ENCODE data around the gene PPP1R26.

The PPP1R26 gene

GRCh38 chr9:135502873-135503321 is 23.3 kb downstream of the PPP1R26 start:
- TF ChIP-seq, protein P1, sequence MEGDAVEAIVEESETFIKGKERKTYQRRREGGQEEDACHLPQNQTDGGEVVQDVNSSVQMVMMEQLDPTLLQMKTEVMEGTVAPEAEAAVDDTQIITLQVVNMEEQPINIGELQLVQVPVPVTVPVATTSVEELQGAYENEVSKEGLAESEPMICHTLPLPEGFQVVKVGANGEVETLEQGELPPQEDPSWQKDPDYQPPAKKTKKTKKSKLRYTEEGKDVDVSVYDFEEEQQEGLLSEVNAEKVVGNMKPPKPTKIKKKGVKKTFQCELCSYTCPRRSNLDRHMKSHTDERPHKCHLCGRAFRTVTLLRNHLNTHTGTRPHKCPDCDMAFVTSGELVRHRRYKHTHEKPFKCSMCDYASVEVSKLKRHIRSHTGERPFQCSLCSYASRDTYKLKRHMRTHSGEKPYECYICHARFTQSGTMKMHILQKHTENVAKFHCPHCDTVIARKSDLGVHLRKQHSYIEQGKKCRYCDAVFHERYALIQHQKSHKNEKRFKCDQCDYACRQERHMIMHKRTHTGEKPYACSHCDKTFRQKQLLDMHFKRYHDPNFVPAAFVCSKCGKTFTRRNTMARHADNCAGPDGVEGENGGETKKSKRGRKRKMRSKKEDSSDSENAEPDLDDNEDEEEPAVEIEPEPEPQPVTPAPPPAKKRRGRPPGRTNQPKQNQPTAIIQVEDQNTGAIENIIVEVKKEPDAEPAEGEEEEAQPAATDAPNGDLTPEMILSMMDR (IDR thresholded peaks at IDR 0.05; ENCODE audit: low read depth, low read length, missing control alignments) = no peak
- in situ Hi-C loops (cut with HindIII; ENCODE audit: low sequenced_read_pairs) = loop anchor here (10.0 kb wide), 1 partner anchor 212 kb away; no protein-coding TSS in a partner anchor
- H3K4me3 ChIP-seq (ENCODE audit: low read depth, low read length) = no peak overlapping the region
- no peak for DNase-seq (ENCODE audit: low read depth)

- no peak overlapping the region for H3K4me3 ChIP-seq (ENCODE audit: low read depth, low read length)
- in situ Hi-C loops (cut with HindIII; ENCODE audit: low sequenced_read_pairs) = loop anchor here (10.0 kb wide), 1 partner anchor 211 kb away; no protein-coding TSS in a partner anchor
- TF ChIP-seq, protein P1 (IDR thresholded peaks at IDR 0.05; ENCODE audit: low read depth, low read length, missing control alignments) = no peak
- no peak for DNase-seq (ENCODE audit: low read depth)
Measured at GRCh38 chr9:135503371-135504261, 24.0 kb downstream of the PPP1R26 start.

DNA sequence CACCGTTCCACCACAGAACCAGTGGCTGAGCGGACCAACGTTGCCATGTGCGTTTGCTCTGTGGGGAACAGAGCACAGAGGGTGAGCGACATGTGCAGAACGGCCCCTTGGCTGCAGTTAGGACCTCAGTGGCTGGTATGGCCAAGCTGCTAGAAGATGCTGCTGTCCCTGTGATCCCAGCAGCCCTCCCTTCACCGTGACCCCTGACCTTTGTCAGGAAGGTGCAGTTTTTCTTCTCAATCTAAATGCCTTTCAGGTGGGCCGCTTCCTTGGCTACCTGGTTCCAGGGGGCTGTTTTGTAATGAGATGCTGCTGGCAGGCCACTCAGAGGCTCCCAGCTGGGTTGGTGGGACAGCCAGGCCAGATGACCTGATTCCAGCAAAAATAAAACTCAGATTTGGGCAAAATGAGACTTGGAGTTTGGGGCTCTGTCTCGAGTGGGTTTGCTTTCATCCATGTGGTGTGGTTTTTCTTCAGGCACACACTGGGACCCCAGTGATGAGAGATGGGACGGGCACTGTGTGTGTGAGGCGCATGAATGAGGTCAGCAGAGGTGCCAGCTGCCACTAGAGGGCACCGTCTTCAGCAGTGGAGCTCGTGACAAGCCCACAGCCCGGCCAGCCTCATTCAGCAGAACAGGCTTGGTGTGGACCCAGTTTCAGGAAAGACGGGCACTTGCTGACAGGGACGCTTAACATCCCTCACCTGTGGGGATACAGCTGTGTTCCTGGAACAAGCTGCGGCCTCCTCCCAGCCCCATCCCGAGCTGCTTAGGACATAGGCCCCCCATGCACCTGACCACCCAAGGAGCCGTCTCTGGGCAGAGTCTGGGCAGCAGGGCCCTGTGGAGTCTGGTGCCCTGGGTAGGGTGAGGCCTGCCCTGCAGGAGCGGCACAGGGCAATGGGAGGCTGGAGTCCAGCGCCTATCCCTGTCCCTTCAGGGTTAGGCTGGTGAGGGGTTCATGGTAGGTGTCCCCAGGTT is 25.0 kb downstream of the PPP1R26 start:
- TF ChIP-seq, protein P1 (IDR thresholded peaks at IDR 0.05; ENCODE audit: low read depth, low read length, missing control alignments) = peak; percentile 73
- DNase-seq (ENCODE audit: low read depth) = no peak
- in situ Hi-C loops (cut with HindIII; ENCODE audit: low sequenced_read_pairs) = loop anchor here (10.0 kb wide), 1 partner anchor 210 kb away; no protein-coding TSS in a partner anchor
- no peak overlapping the region for H3K4me3 ChIP-seq (ENCODE audit: low read depth, low read length)

DNA sequence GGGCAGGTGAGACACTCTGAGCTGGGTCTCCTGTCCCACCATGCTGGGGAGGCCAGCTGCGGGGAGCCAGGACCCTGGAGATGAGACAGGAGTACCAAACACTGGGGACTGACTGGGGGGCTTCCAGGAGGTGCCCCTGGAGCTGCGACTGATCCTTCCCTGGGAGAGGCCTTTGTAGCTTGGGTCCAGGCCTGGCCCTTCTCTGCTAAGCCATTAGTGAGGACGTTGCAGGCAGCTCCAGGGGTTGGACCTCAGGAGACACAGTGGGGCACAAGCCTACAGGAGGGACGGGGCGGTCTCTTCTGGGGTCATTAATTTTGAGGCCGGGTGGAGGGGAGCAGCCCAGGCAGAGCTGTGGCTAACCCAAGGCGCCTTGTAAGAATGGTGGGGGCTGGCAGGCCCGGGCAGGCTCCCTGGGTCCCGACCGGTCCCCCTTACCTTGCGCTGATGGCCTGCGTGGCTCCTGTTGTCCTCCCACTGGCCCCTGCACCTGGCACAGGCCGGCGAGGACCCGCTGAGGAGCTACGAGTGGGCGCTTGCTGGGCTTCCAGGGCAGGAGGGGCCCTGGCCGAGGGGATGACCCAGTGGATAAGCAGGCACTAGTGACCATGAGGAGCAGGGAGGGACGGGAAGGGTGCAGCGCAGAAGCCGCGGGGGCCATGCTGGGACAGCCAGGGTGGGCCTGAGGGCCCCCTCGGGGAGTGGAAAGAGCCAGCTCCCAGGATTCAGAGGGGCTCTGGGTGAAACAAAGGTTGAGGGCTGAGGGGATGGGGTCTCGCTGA is 26.0 kb downstream of the PPP1R26 start:
- TF ChIP-seq, protein P1 (IDR thresholded peaks at IDR 0.05; ENCODE audit: low read depth, low read length, missing control alignments) = no peak
- no peak for DNase-seq (ENCODE audit: low read depth)
- in situ Hi-C loops (cut with HindIII; ENCODE audit: low sequenced_read_pairs) = loop anchor here (10.0 kb wide), 1 partner anchor 209 kb away; no protein-coding TSS in a partner anchor
- no peak overlapping the region for H3K4me3 ChIP-seq (ENCODE audit: low read depth, low read length)

- no peak for DNase-seq (ENCODE audit: low read depth)
- in situ Hi-C loops (cut with HindIII; ENCODE audit: low sequenced_read_pairs) = loop anchor here (10.0 kb wide), 1 partner anchor 208 kb away; no protein-coding TSS in a partner anchor
- TF ChIP-seq, protein P1 (IDR thresholded peaks at IDR 0.05; ENCODE audit: low read depth, low read length, missing control alignments) = no peak
- no peak overlapping the region for H3K4me3 ChIP-seq (ENCODE audit: low read depth, low read length)
Measured at GRCh38 chr9:135506327-135507103, 26.9 kb downstream of the PPP1R26 start.

Measured in astrocyte of the cerebellum (primary cell).